Vagina (tissue), 2 donors: ENCODE measurements around the gene DIMT1.

Source experiments
- CTCF ChIP-seq, 3 experiments: fragments of 450-650 bp in 2 of 3; fragments of 200-600 bp in 1 of 3; sonication (generic) in 1 of 3; IDR thresholded peaks; one replicate each; pipeline ENCODE4 v1.5.1; 2017 to 2019; ENCODE audit warnings: antibody characterized with exemption in 3 of 3, mild to moderate bottlenecking in 2 of 3, moderate library complexity in 2 of 3
- POLR2A ChIP-seq, 2 donors: fragments of 450-650 bp; IDR thresholded peaks; one replicate each; pipeline ENCODE4 v1.6.1; 2017; ENCODE audit warnings: antibody characterized with exemption in 2 of 2, mild to moderate bottlenecking in 2 of 2, moderate library complexity in 2 of 2

- no peak for TF ChIP-seq CTCF (IDR thresholded peaks at IDR 0.05)
- no peak for TF ChIP-seq POLR2A (IDR thresholded peaks at IDR 0.05)
Observed at GRCh38 chr5:62432621-62433064, 28.9 kb upstream of the DIMT1 start.
